Measurements from ENCODE around the gene PICK1. TPM values are rescaled to one million over a fixed set of nuclear protein-coding genes. Genes with fewer than 3 reads are reported as not detected.

Gene PICK1
- 9.1 and 9.5 TPM in 2 replicates for total RNA-seq

- no peaks in the 10 kb centered on the region for H3K36me3 Mint-ChIP-seq (ENCODE audit: low read depth)
Observed at GRCh38 chr22:38056969-38057891, at the start of gene PICK1. Gene PICK1 (plus strand): TSS chr22:38057404. CDS start chr22:38057810, 406 bp downstream.

DNA sequence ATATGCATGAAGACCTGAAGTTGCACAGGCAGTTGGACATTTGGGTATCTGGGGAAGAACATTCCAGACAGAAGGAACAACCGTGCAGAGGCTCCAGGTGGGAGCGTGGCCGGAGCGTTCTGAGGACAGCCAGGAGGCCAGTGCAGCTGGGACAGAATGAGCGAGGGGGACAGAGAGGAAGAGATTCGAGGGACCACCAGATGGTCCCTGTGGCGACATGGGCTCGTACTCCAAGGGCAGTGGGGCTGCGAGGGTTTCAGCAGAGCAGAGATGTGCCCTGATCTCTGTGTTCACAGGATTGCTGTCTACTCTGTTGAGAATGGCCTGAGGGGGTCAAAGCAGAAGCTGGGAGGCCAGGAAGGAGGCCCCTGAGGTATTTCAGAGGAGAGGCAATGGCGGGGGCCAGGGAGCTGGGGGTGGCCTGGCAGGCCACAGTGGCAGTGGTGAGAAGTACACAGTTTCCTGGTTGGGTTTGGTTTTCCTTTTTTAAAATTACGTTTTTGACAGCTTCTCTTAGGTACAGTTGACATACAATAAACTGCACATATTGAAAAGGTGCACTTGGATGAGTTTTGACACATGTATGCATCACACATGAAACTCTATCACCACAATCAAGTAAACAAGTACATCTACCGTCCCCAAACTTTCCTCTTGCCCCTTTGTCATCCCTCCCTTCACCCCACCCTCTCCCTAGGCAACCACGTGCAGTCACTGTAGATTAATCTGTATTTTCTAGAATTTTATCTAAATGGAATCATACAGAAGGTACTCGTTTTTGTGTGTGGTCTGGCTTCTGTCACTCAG lies 48.0 kb upstream of the PICK1 start:
- H3K27me3 Mint-ChIP-seq (ENCODE audit: low read depth), result no peaks in the 10 kb centered on the region
- no peaks in the 10 kb centered on the region for H3K9me3 Mint-ChIP-seq
- no peaks in the 10 kb centered on the region for H3K36me3 Mint-ChIP-seq (ENCODE audit: low read depth)
- no peak overlapping the region for H3K27ac Mint-ChIP-seq
- DNase-seq (ENCODE audit: low spot score), result no peak
- intact Hi-C loops (cut with micrococcal nuclease), result no loop called here
- no peaks in the 10 kb centered on the region for H3K4me1 Mint-ChIP-seq (ENCODE audit: low read depth)
- no peak overlapping the region for H3K4me3 Mint-ChIP-seq (ENCODE audit: low read depth)

More at GRCh38 chr22:38056969-38057891, at the start of gene PICK1:
- Mint-ChIP-seq H3K4me3 (ENCODE audit: low read depth) (peak within 1 kb of the TSS; percentile 90), H3K9me3 (no peaks in the 10 kb centered on the region), H3K27ac (peak within 1 kb of the TSS; percentile 93), H3K27me3 (ENCODE audit: low read depth) (peaks cover 4% of the 10 kb centered on the region), H3K4me1 (ENCODE audit: low read depth) (peaks cover 8% of the 10 kb centered on the region)
- peak; percentile 68 for DNase-seq (ENCODE audit: low spot score)
- intact Hi-C loops (cut with micrococcal nuclease), result no loop called here

GRCh38 chr22:38012604-38013072 lies 44.6 kb upstream of the PICK1 start:
- no peaks in the 10 kb centered on the region for H3K9me3 Mint-ChIP-seq
- no peaks in the 10 kb centered on the region for H3K4me1 Mint-ChIP-seq (ENCODE audit: low read depth)
- H3K27me3 Mint-ChIP-seq (ENCODE audit: low read depth), result no peaks in the 10 kb centered on the region
- no peak overlapping the region for H3K4me3 Mint-ChIP-seq (ENCODE audit: low read depth)
- intact Hi-C loops (cut with micrococcal nuclease), result no loop called here
- no peak for DNase-seq (ENCODE audit: low spot score)
- no peaks in the 10 kb centered on the region for H3K36me3 Mint-ChIP-seq (ENCODE audit: low read depth)
- no peak overlapping the region for H3K27ac Mint-ChIP-seq

- H3K27me3 Mint-ChIP-seq (ENCODE audit: low read depth), result no peaks in the 10 kb centered on the region
- no peak overlapping the region for H3K4me3 Mint-ChIP-seq (ENCODE audit: low read depth)
- H3K4me1 Mint-ChIP-seq (ENCODE audit: low read depth), result no peaks in the 10 kb centered on the region
- H3K9me3 Mint-ChIP-seq, result no peaks in the 10 kb centered on the region
- DNase-seq (ENCODE audit: low spot score), result no peak
- intact Hi-C loops (cut with micrococcal nuclease), result no loop called here
- H3K27ac Mint-ChIP-seq, result no peak overlapping the region
- H3K36me3 Mint-ChIP-seq (ENCODE audit: low read depth), result no peaks in the 10 kb centered on the region
Observed at GRCh38 chr22:38014083-38014482, 43.1 kb upstream of the PICK1 start.

DNA sequence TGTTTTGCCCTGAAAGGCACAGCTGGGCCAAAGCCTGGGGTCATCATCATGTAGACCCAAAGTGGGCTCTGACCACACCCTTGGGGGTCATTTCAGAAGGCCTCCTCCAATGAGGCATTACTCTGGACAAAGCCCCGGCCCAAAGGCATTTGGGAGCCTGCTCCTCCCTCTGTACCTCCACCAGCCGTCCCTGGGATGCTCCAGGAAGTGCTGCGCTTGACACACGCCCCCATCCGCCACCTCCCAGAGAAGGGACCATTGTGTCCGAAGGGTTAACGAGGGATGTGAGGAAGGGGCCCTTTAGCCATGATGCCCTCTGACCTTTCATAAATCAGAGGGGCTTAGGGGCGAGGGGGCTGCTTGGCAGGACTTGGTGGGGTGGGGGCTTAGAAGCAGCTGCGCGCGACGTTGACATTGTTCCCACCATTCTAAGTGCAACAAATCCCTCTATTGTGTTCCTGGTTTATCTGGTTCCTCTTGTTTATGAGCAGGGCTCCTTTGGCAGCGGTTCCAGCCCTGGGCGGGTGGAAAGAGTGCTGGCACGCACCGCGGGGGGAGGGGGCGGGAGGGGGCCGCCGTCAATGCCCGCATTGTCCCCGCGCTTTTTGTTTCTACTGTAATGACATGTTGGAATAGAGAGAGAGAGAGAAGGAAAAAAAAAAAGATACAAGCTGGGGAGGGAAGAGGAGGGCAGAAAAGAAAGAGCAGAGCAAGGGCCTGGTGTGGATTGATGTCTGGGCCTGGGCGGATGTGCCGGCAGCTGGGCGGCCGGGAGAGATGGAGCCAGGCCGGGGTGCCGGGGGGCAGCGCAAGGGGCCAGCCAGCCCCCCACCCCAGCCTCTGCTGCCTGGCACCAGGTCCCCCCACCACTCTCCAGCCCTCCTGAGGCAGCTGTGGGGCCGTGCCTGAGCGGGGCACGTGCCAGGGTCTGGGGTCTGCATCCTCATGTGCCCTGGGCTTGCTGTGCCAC lies 40.7 kb upstream of the PICK1 start:
- DNase-seq (ENCODE audit: low spot score), result no peak
- H3K27me3 Mint-ChIP-seq (ENCODE audit: low read depth), result no peaks in the 10 kb centered on the region
- H3K4me1 Mint-ChIP-seq (ENCODE audit: low read depth), result no peaks in the 10 kb centered on the region
- intact Hi-C loops (cut with micrococcal nuclease), result no loop called here
- H3K4me3 Mint-ChIP-seq (ENCODE audit: low read depth), result no peak overlapping the region
- no peaks in the 10 kb centered on the region for H3K9me3 Mint-ChIP-seq
- no peaks in the 10 kb centered on the region for H3K36me3 Mint-ChIP-seq (ENCODE audit: low read depth)
- no peak overlapping the region for H3K27ac Mint-ChIP-seq

DNA sequence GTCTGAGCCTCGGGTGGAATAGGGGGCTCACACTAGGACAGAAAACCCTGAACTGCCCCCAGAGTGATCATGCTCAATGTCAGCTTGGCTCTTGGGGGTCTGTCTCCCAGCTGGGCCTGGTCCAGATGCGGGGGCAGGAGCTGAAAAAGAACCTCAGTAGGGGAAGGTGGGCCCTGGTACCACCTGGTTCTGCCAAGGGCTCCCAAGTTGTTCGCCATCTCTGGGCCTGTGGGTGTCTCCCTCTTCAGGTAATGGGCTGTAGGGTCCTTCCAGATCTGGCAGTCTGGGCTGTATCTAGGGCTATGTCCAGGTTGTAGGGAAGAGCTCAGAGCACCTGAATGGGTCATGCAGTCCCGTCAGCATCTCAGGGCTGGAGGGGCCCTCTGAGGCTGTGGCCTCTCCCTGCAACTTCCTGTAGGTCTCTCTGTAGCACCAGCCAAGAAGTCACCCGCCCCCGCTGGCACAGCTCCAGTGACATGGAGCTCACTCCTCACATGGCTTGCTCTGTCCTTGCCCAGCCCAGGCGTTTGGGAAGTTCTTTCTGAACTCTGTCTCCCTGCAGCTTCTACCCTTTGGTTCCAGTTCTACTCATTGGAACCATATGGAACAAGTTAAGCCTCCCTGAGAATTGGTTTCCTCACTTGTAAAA lies 39.8 kb upstream of the PICK1 start:
- no peak overlapping the region for H3K27ac Mint-ChIP-seq
- intact Hi-C loops (cut with micrococcal nuclease), result no loop called here
- no peak overlapping the region for H3K4me3 Mint-ChIP-seq (ENCODE audit: low read depth)
- H3K36me3 Mint-ChIP-seq (ENCODE audit: low read depth), result no peaks in the 10 kb centered on the region
- no peaks in the 10 kb centered on the region for H3K27me3 Mint-ChIP-seq (ENCODE audit: low read depth)
- no peak for DNase-seq (ENCODE audit: low spot score)
- no peaks in the 10 kb centered on the region for H3K9me3 Mint-ChIP-seq
- H3K4me1 Mint-ChIP-seq (ENCODE audit: low read depth), result no peaks in the 10 kb centered on the region

GRCh38 chr22:38017939-38018885 lies 39.0 kb upstream of the PICK1 start:
- Mint-ChIP-seq H3K27me3 (ENCODE audit: low read depth) (no peaks in the 10 kb centered on the region), H3K27ac (no peak overlapping the region), H3K9me3 (no peaks in the 10 kb centered on the region), H3K36me3 (ENCODE audit: low read depth) (no peaks in the 10 kb centered on the region), H3K4me1 (ENCODE audit: low read depth) (no peaks in the 10 kb centered on the region), H3K4me3 (ENCODE audit: low read depth) (no peak overlapping the region)
- no peak for DNase-seq (ENCODE audit: low spot score)
- intact Hi-C loops (cut with micrococcal nuclease), result no loop called here

DNA sequence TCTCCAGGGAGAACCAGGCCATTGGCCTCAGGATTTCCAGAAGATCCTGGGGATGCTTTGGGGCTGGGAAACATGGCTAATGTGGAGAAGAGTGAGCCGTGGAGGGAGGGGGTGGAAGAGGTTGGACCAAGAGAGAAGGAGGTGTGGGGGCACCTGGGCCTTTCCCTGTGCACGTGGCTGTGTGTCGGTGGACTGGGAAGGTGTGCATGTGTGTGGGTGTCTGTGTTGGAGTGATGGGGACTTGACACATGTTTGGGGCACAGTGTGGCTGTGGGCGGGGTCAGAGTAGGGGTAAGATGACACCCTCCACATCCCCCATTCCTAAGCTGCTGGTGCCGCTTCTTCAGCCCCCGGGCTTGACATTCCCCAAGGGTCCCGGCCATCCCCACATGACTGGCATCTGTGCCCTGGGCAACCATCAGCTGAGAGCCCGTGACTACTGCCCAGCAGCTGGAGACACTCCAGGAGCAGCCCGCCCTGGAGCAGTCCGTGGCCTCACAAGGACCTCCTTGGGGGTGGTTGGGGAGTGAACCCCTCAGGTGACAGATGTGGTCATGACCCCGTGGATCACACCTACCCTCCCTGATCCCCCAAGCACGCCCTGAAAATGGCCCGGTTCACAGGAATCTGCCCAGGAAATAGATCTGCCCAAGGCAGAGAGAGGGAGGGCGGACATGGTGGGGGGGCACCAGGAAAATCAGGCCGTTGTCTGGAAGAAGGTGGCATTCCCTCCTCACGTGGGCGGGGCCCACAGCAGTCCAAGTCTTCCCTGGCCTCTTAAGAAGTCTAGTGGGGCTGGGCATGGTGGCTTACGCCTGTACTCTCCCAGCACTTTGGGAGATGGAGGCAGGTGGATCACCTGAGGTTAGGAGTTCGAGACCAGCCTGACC lies 38.0 kb upstream of the PICK1 start:
- no peak for DNase-seq (ENCODE audit: low spot score)
- H3K27ac Mint-ChIP-seq, result no peak overlapping the region
- no peaks in the 10 kb centered on the region for H3K36me3 Mint-ChIP-seq (ENCODE audit: low read depth)
- intact Hi-C loops (cut with micrococcal nuclease), result no loop called here
- no peak overlapping the region for H3K4me3 Mint-ChIP-seq (ENCODE audit: low read depth)
- H3K4me1 Mint-ChIP-seq (ENCODE audit: low read depth), result no peaks in the 10 kb centered on the region
- no peaks in the 10 kb centered on the region for H3K9me3 Mint-ChIP-seq
- no peaks in the 10 kb centered on the region for H3K27me3 Mint-ChIP-seq (ENCODE audit: low read depth)

DNA sequence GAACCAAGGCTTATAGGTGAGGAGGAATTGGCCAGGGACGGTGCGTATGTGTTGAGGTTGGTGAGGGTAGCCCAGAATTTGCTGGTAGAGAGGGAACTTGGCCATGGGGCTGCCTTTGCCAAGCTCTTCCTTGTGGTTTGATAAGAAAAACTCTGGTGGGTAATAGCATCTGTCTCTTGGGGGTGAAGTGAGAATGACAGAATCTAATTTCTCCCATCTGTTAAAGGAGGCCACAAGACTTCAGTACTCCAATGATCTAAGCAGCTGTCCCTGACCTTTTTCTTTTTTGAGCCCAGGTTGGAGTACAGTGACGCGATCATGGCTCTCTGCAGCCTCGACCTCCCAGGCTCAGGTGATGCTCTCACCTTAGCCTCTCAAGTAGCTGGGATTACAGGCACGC lies 36.0 kb upstream of the PICK1 start:
- Mint-ChIP-seq H3K27me3 (ENCODE audit: low read depth) (no peaks in the 10 kb centered on the region), H3K4me1 (ENCODE audit: low read depth) (no peaks in the 10 kb centered on the region), H3K9me3 (no peaks in the 10 kb centered on the region), H3K27ac (no peak overlapping the region), H3K36me3 (ENCODE audit: low read depth) (no peaks in the 10 kb centered on the region), H3K4me3 (ENCODE audit: low read depth) (no peak overlapping the region)
- no peak for DNase-seq (ENCODE audit: low spot score)
- intact Hi-C loops (cut with micrococcal nuclease), result no loop called here

DNA sequence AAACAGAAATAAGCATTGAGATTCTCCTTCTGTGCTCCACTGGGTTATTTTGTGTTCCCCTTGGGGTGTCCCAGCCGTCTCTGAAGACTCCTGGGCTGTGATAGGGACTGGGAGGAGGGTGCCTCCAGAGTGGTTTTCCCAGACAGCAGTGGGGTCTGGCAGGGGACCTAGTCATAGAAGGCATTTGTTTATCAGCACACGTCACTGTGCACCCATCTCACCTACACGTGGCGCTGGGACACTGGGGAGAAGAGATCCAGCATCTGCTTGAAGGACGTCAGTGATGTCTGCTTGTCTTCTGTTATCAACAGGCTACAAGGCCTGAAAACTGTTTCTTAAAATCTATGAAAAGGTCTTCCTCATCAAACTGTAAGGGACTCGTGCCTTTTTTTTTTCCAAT lies 34.2 kb upstream of the PICK1 start:
- intact Hi-C loops (cut with micrococcal nuclease), result no loop called here
- no peaks in the 10 kb centered on the region for H3K9me3 Mint-ChIP-seq
- DNase-seq (ENCODE audit: low spot score), result no peak
- H3K27me3 Mint-ChIP-seq (ENCODE audit: low read depth), result no peaks in the 10 kb centered on the region
- H3K4me1 Mint-ChIP-seq (ENCODE audit: low read depth), result no peaks in the 10 kb centered on the region
- H3K36me3 Mint-ChIP-seq (ENCODE audit: low read depth), result no peaks in the 10 kb centered on the region
- no peak overlapping the region for H3K27ac Mint-ChIP-seq
- no peak overlapping the region for H3K4me3 Mint-ChIP-seq (ENCODE audit: low read depth)
